Measurements from ENCODE around the gene SLC1A1.
A peak's percentile ranks its signal among the peaks of the same experiment; 100 is the strongest.
"Not testable (repeated sequence)": the region's sequence is repeated elsewhere in the genome, so short reads cannot be mapped to it uniquely, and the experiment has no call there.

The SLC1A1 gene

DNA sequence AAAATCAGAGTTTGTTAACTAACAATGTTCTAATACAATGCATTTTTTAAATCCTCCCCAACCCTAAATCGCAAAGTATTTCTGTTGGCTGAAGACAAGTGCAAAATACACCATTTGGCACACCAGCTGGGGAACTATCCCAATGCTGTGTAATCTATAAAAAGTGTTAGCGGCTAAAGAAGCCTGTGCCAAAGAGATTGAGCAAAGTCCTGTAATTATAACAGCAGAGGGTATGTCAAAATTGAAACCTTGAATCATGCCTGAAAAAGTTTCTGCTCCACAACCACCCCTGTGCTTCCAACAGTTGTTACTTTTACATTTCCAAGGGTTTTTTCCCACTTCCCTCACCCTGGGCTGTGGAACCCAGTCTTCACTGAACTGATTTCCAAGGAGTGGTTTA lies 88.7 kb downstream of the SLC1A1 start:
- DNase-seq (ENCODE audit: low read depth) = no peak

DNA sequence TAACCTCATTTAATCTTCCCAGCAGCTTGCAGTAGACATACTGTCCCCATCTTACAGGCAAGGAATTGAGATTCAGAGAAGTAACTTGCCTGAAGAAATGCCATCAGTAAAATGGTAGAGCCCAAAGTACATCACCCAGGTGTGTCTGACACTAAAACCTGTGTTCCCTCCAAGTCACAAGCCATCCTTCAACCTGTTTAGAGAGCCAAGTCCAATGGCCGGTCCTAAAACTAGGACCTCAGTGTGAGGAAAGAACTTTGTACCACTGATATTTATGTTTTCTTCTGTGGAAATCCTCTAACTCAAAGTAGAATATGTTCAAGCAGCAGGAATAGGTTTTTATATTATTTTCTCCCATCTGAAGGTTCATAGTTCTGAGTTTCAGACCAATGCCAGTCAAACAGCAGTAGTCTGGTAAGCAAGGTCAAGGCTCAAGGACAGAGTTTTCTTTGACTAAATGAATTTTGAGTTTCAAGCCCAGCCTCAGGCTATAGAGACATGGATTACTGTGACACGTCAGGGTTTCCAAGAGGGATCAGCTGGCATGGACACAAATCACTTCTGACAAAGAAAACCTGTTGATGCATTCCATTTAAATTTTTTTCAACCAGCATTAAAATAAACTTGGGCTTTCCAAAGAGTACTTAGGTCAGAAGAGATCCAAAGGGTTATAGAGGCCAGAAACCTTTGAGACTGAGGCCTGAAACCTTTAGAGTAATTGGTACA lies 90.9 kb downstream of the SLC1A1 start:
- no peak for DNase-seq (ENCODE audit: low read depth)

DNA sequence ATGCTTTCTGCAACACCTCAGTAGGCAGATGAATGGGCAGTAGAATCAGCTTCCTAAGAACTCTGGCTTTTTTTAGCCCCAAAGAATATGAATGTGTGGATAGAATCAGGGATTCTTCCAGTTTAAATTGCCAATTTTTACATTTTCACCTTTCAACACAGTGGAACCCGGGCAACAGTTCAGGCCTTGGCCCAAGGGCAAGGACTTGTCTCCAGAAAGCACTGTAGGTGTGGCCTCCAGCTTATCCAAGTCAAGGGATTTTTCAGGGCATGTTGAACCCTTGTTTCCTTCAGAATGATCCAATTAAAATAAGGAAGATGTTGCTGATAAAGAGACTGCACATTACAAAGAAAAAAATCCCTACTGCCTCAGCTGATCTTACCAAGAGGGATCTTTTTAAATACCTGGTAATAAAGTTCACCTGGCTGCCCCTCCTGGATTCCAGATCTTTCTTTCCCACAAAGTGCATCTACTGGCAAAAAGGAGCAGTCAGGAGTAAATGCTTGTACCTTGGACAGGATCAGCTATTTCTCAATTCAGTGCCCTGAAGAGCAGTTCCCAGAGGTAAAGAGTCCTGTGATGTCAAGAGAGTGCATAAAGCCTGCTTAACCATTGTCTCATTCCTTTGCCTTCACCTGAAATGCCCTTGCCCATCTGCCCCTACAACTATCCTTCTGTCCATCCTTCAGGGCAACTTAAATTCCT lies 91.7 kb downstream of the SLC1A1 start:
- no peak for DNase-seq (ENCODE audit: low read depth)

DNA sequence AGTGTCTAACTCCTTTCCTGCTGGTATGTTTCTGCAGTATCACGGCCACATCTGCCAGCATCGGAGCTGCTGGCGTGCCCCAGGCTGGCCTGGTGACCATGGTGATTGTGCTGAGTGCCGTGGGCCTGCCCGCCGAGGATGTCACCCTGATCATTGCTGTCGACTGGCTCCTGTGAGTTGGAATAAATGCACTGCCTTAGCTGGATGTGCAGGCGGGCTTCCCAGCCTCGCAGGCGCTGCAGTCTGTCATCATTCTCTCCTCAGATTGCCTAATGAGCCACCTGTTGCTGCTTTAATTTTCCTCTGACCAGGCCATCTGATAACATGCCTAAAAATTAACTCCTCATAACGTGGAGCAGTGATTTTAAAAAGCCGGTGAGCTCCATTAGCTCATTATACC lies 92.7 kb downstream of the SLC1A1 start:
- DNase-seq (ENCODE audit: low read depth) = no peak

DNA sequence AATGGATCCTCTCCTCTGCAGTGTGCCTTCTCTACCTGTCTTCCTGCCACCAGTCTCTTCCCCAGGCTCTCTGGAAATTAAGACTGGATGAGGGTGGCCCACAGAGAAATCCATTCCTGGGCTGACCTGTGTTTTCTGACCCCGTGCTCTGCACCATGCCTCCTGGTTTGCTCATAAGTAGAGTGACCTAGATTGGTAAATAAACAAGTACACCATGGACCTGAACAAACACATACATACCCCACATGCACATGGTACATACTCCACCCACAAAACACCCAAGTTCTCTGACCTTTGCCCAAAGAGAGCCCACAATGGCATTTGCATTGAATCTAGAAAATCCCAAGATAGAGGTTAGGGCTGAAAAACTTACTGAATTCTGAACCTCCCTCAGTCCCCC lies 94.4 kb downstream of the SLC1A1 start:
- DNase-seq (ENCODE audit: low read depth) = no peak

DNA sequence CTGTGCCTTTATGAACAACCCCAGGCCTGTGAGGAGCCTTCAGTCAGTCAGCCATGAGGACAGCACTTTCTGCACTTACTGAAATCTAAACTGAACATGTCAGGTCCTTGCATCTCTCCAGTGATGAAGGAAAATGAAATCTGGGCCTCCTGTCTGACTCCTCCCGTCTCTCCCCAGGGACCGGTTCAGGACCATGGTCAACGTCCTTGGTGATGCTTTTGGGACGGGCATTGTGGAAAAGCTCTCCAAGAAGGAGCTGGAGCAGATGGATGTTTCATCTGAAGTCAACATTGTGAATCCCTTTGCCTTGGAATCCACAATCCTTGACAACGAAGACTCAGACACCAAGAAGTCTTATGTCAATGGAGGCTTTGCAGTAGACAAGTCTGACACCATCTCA lies 94.9 kb downstream of the SLC1A1 start:
- DNase-seq (ENCODE audit: low read depth) = no peak

DNA sequence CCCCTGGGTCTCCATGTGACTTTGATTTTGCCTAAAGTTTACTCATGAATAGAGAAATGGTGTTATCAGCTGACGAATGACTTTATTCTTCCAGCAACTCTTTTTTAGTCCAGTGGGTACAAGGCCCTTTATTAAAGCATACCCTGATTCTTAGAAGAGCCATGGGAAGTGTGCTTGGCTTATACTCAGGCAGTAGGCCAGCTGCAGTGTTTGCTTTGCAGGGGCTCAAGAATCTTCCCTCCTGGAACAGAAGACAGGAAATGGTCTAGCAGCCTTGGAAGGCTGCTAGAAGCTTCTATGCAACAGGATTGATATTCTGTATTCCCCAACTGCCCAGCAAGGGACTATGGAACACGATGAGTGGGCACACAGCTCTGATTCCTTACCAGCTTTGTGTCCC lies 98.5 kb downstream of the SLC1A1 start:
- DNase-seq (ENCODE audit: low read depth) = no peak

DNA sequence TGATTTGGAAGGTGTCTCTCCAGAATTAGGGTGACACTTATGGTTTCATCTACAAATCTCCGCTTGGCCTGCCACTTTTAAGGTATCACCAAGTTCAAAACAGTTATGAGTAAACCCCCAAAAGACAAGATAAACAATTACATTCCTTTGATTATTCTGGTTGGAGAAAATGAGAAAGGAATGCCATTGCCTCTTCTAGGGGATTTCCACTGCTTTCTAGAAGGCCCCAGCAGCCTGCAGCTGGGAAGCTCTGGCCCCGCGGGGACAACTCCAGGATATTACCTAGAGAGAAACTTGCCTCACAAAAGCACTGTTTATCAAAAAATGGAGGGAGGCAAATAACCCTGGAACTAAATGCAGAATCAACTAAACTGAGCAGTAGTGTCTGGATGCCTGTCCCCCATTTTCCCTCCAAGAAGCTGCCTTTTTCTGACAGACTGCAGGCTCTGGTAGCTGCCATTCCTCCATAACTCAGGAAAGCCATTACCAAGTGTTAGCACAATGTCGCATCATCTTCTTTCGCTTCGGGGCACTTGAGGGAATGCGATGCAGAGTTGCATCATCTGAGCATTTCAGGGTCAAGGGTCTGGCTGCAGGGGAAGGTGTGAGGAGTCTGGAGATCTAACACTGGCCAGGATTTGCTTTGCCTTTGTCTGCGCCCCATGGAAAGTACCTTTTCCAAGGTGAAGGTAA lies 100.3 kb downstream of the SLC1A1 start:
- DNase-seq (ENCODE audit: low read depth) = no peak

DNA sequence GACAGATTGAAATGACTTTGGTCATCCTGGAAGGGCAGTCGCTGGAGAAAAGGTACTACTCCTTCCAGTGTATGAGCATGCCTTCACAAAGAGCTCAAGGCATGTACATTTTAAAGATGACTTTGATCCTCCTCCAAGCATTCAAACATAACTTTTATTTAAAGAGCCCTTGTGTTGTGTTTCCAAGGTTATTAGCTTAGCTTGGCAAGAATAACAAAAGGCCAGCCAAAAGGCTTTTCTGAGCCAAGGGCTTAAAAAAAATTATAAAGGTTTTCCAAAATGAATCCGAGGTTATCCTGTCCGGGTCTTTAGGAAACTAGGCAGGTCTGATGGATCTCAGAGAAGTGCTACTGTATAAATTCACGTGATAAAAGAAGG lies 100.8 kb downstream of the SLC1A1 start:
- no peak for DNase-seq (ENCODE audit: low read depth)

DNA sequence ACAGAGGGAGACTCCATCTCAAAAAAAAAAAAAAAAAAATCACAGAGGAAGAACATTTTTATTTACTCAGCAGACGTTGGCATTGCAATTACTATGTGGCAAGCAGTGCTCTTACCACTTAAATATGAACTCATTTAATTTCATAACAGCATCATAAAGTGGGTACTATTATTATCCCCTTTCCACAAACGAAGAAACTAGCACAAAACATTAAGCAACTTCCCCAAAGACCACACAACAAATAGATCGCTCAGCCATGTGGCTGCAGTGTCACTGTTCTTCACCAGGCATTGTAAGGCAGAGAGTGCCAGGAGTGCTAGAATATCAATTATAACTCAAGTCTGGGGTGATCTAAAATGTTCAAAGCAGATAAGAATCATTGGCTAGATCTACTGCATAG lies 102.0 kb downstream of the SLC1A1 start:
- DNase-seq (ENCODE audit: low read depth) = no peak

DNA sequence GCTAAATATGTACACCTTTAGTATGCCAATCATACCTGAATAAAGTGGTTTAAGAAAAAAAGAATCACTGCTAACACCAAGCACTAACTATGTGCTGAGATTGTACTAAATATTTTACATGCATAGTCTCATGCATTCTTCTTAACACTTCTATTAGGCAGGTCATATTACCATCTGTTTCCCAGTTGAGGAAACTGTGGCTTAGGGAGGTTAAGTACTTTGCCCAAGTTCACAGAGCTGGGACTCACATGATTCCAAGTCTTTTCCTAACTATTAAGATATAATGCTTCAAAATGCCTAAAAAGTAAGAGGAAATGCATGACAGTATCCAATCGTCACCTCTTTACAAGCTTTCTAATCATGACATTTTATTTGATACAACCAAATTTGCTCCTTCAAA lies 102.6 kb downstream of the SLC1A1 start:
- no peak for DNase-seq (ENCODE audit: low read depth)

DNA sequence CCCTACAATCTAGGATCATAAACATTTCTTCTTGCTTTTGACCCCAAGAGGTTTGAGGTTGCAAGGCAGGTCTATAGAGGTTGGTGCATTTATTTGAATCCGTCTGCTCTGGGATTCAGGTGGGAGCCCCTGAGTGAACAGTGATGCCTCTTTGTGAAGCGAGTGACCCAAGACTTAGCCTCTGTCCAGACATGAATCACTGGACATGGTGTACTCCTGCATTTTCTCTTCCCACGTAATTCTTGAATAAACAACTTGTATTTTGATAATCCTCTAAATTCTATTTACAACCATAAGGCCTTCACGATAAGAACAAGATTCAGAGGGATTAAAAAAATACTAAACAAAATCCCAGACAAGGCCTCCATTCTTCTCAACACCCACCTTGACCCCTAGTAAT lies 104.3 kb downstream of the SLC1A1 start:
- no peak for DNase-seq (ENCODE audit: low read depth)

DNA sequence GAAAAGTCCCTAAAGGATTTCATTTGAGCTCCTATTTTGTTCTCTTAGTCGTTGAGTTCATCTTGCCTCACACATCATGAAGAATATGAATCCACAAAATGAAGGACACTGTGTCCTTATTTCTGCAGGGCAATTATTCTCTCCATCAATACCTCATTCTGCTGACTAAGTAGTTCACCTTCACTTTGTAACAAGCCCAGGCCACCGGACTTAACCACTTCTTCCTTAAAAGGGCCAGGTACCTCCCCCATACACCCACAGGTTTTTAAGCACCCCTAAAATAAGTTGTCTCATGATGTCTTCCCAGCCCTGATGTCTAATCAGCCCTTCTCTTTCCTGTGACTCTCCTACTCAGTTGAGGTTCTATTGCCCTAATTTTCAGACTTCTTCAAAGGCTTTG lies 104.7 kb downstream of the SLC1A1 start:
- no peak for DNase-seq (ENCODE audit: low read depth)

DNA sequence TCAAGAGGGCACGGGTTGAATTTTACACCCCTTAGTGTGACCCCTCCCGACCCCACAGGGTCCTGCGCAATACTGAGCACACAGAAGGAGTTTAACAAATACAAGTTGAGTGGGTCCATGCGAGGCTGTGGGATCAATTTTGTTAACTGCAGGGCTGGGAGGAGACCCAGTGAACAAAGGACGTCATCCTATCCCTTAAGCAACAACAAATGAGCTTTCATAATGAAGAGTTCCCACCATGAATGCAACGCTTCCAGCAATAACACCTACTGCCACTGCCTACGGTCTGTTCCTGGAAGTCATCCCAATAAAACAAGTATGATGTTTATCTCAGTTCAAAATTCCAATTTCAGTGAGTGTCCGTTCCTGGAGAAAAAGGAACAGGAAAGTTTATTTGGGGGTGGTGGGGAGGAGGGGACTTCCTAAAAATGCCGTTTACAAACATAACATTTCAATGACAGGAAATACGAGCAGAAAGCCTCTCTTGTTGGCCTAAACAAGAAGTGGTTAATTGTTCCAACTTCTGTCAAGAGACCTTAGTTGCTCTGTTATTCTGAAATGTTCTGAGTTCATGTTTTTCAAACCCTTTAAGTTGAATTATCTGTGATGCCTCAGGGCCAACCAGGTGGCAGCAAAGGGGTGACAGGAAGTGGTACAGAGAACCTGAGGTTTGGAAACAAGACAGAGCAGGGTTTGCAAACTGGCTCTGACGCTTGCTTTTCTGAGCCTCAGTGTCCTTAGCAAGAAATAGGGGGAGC lies 106.1 kb downstream of the SLC1A1 start:
- DNase-seq (ENCODE audit: low read depth) = peak; percentile 33

DNA sequence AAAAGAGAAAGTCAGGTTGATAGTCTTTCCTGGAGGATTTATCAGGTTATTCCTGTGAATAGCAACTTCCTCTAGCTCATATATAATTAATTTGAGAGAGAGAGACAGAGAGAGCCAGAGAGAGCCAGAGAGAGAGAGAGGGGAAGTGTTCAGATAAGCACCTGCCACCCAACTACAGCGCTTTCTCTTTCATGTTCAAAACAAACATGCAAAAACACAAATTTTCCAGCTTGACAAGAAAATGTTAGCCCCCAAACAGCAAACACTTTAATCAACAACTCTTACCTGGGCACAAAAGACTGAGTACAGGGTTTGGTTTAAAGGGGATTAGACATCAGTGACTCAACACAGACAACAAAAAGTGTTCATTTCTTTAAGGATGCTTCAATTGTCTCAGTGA lies 110.1 kb downstream of the SLC1A1 start:
- DNase-seq (ENCODE audit: low read depth) = no peak

DNA sequence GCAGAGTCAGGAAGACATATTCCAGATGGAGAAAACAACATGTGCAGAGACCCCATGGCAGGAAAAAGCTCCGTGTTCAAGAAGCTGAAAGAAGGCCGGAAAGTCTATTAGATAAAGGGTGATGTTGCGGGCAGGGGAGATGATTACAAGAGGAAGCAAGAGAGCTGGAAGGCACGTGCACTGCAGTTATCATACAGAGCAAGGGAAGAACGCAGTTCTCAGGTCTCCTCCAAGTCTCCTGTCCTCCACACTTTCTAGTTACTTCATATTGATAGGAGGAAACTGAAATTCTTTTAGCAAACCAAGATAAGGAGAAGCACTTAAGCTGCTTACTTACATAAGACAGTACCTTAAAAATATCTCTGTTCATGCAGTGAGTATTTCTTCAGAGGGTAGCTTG lies 113.6 kb downstream of the SLC1A1 start:
- DNase-seq (ENCODE audit: low read depth) = no peak

DNA sequence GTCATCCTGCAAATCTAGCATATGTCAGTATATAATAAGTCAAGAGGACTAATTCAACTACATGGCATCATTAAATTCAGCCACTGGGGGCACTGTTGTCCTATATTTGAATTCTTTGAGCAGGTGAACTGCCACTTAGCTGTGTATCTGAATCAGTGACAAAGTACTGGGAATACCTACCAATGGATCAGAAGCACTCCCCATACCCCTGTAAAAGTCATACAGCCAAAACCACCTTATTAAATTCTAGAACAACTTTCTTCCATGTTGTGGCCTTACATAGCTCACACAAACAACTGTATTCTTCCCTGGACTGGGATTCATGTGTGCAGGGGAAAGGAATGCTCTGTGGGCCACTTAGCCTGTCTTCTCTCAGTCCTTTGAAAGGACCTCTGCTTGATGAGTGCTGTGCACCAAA lies 114.4 kb downstream of the SLC1A1 start:
- DNase-seq (ENCODE audit: low read depth) = peak; percentile 52

DNA sequence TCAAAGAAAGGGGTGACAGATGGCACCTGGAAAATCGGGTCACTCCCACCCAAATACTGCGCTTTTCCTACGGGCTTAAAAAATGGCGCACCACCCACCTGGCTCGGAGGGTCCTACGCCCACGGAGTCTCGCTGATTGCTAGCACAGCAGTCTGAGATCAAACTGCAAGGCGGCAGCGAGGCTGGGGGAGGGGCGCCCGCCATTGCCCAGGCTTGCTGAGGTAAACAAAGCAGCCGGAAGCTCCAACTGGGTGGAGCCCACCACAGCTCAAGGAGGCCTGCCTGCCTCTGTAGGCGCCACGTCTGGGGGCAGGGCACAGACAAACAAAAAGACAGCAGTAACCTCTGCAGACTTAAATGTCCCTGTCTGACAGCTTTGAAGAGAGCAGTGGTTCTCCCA lies 115.8 kb downstream of the SLC1A1 start:
- not testable (repeated sequence) for DNase-seq (ENCODE audit: low read depth)

DNA sequence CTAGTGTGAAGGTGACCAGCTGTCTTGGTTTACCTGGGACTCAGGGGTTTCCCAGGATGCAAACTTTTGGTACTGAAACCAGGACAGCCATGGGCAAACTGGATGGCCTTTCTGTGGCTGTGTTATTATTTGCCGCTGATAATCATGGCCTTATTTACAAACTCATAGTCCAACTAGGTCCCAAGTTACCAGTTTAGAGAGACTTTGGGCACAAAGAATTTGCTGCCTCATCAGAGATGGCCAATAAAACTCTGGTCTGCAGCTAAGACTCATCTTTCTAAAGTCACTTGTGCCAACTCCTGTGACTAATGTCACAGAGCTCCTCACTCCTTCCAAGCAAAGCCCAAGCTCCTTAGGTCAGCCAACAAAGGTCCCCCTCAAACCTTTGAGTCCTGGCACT lies 124.4 kb downstream of the SLC1A1 start:
- DNase-seq (ENCODE audit: low read depth) = no peak

DNA sequence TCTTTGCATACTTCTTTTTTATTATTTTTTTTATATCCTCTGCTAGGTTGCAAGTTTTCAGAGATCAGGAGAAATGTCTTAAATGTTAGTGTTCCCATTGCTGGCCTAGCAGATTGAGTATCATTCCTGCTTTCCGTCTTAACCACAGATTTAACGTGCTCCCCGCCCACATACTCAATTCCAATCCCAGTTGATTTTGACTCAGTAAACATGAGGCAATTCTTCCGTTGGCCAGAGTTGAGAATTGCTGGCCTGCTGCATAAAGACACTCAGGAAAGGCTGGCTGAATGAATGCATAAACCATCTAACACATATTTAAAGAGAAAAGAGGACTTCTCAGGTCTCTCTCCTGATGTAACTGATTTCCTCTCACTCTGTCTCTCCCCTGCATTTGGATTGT lies 125.0 kb downstream of the SLC1A1 start:
- DNase-seq (ENCODE audit: low read depth) = no peak

DNA sequence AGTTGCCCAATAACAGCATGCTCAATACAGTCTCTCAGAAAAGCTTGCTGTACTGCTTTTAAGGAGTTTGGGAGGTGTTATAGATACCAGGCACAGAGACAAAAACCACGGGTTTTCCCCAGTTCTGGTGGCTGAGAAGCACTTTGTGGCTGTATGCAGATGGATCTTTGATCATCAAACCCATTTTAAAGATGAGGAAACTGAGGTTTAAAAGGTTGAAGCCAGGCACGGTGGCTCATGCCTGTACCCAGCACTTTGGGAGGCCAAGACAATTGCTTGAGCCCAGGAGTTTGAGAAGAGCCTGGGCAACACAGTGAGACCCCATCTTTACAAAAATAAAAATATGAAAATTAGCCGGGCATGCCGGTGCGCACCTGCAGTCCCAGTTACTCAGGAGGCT lies 125.5 kb downstream of the SLC1A1 start:
- DNase-seq (ENCODE audit: low read depth) = no peak

DNA sequence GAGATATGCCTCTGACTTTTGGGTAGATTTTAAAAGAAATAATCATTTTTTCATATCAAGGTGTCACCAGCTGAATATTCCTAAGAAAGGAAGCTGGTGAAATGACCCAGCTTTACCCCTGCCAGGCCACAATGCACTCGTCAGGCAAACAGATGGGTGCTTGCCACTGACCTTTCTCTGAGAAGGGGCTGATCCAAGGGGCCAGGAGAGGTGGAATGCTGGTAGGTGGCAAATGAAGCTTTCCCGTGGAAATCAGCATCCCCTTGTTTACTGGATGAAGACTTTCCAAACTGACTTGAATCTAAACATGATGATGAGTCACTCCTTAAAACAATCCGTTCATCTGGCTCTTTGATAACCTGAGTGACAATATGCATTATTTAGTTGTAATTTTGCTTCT lies 127.5 kb downstream of the SLC1A1 start:
- DNase-seq (ENCODE audit: low read depth) = no peak

DNA sequence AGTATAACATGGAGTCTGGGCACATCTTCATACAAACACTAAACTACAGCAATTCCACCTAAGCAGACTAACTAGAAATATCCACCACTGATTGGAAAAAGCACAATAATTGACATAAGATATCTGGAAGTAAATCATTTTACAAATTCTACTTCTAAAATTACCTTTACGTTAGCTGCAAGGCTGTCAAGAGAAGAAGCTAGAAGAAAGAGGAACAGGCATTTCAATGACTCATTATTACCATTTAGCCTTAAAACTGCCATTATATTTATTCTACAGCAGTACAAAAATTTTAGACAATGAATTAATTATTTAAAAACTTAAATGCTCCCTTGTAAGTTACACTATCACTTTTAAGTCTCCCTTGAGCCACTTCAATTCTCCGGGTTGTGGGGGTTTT lies 128.4 kb downstream of the SLC1A1 start:
- no peak for DNase-seq (ENCODE audit: low read depth)
